Parathyroid adenoma (tissue), 2 donors: ENCODE data around the gene TMEM242.

ENCODE experiments used
- H2AFZ ChIP-seq: fragments of 300-600 bp; sonication (generic); one replicate; pipeline ENCODE4 v1.7.0; 2017; ENCODE audit warnings: antibody characterized with exemption, mild to moderate bottlenecking
- H3K27ac ChIP-seq: fragments of 300-600 bp; sonication (generic); one replicate; pipeline ENCODE4 v1.7.0; 2017
- H3K27me3 ChIP-seq: fragments of 300-600 bp; sonication (generic); one replicate; pipeline ENCODE4 v1.7.0; 2017; ENCODE audit warnings: low read length; ENCODE audit not compliant: control insufficient read depth, insufficient read depth
- H3K36me3 ChIP-seq: fragments of 300-600 bp; sonication (generic); one replicate; pipeline ENCODE4 v1.7.0; 2017; ENCODE audit warnings: low read length; ENCODE audit not compliant: control insufficient read depth, insufficient read depth
- H3K4me1 ChIP-seq: fragments of 300-600 bp; sonication (generic); one replicate; pipeline ENCODE4 v1.7.0; 2017; ENCODE audit warnings: control low read depth
- H3K4me2 ChIP-seq: fragments of 300-600 bp; sonication (generic); one replicate; pipeline ENCODE4 v1.7.0; 2017; ENCODE audit warnings: low read length
- H3K4me3 ChIP-seq: fragments of 300-600 bp; sonication (generic); one replicate; pipeline ENCODE4 v1.7.0; 2017; ENCODE audit warnings: low read depth, low read length
- H3K79me2 ChIP-seq: fragments of 300-600 bp; sonication (generic); one replicate; pipeline ENCODE4 v1.7.0; 2017; ENCODE audit warnings: control low read depth
- H3K9ac ChIP-seq: fragments of 300-600 bp; sonication (generic); one replicate; pipeline ENCODE4 v1.7.0; 2017; ENCODE audit warnings: mild to moderate bottlenecking
- H3K9me3 ChIP-seq: fragments of 300-600 bp; sonication (generic); one replicate; pipeline ENCODE4 v1.7.0; 2017; ENCODE audit warnings: low read length; ENCODE audit not compliant: control insufficient read depth
- CTCF ChIP-seq: fragments of 300-600 bp; sonication (generic); IDR thresholded peaks from one replicate; pipeline ENCODE4 v1.7.0; 2017; ENCODE audit warnings: antibody characterized with exemption, mild to moderate bottlenecking
- donor health status: primary hyperparathyroidism.

Gene TMEM242

GRCh38 chr6:157268396-157268795, 54.9 kb downstream of the TMEM242 start:
- H3K36me3 ChIP-seq, result no peaks in the 10 kb centered on the region
- no peak overlapping the region for H3K4me3 ChIP-seq
- H3K4me1 ChIP-seq, result no peaks in the 10 kb centered on the region
- peak overlapping the region; percentile 18 for H3K27ac ChIP-seq
- H3K9ac ChIP-seq, result no peak overlapping the region
- no peaks in the 10 kb centered on the region for H3K79me2 ChIP-seq
- H2AFZ ChIP-seq, result no peak overlapping the region
- H3K4me2 ChIP-seq, result no peak overlapping the region
- H3K9me3 ChIP-seq, result no peaks in the 10 kb centered on the region
- TF ChIP-seq CTCF, result no peak
- no peaks in the 10 kb centered on the region for H3K27me3 ChIP-seq

- no peak overlapping the region for H3K9ac ChIP-seq
- H3K4me1 ChIP-seq, result no peaks in the 10 kb centered on the region
- H3K4me2 ChIP-seq, result no peak overlapping the region
Measured at GRCh38 chr6:157267654-157268053, 55.7 kb downstream of the TMEM242 start.

GRCh38 chr6:157267109-157267611, 56.2 kb downstream of the TMEM242 start:
- Histone ChIP-seq H3K36me3 (no peaks in the 10 kb centered on the region), H3K4me1 (no peaks in the 10 kb centered on the region), H3K27ac (no peak overlapping the region), H3K9me3 (no peaks in the 10 kb centered on the region), H3K79me2 (no peaks in the 10 kb centered on the region), H3K27me3 (no peaks in the 10 kb centered on the region), H2AFZ (no peak overlapping the region), H3K4me2 (no peak overlapping the region), H3K4me3 (no peak overlapping the region), H3K9ac (no peak overlapping the region)
- no peak for TF ChIP-seq CTCF

More at GRCh38 chr6:157267654-157268053, 55.7 kb downstream of the TMEM242 start:
- no peaks in the 10 kb centered on the region for H3K36me3 ChIP-seq
- no peak overlapping the region for H2AFZ ChIP-seq
- no peaks in the 10 kb centered on the region for H3K79me2 ChIP-seq
- no peak for TF ChIP-seq CTCF
- no peak overlapping the region for H3K27ac ChIP-seq
- H3K9me3 ChIP-seq, result no peaks in the 10 kb centered on the region
- H3K4me3 ChIP-seq, result no peak overlapping the region
- H3K27me3 ChIP-seq, result no peaks in the 10 kb centered on the region

DNA sequence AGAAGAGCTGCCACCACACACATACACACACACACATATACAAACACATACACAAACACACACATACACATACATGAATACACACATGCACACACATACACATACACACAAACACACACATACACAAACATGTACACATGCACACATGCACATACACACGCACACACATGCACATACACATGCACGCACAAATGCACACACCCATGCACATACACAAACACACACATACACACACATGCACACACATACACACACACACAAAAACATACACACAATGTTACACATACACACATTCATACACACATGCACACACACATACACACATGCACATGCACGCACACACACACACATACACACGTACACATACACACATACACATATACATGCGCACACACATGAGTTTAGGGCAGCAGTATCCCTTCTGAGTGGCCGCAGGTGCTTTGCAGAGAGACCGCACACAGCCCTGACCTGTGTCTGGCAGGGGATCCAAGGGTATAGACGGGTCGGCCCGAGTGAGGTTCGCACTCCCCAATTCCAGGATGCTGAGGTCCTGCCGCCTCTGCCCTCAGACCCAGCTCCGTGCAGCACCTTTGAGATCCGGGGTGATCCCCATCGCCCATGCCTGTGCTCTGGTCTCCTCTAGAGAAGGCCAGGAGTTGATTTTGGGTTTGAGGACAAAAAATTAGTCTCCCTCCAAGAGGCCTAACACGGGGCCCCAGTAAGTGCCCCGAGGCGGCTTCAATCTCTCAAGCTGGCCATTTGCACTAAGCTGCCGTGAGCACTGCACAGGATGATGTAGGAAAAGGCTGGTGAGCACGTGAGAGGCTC, 56.8 kb downstream of the TMEM242 start:
- no peak overlapping the region for H3K4me2 ChIP-seq
- no peaks in the 10 kb centered on the region for H3K79me2 ChIP-seq
- H3K36me3 ChIP-seq, result no peaks in the 10 kb centered on the region
- H3K4me3 ChIP-seq, result no peak overlapping the region
- no peaks in the 10 kb centered on the region for H3K4me1 ChIP-seq
- H2AFZ ChIP-seq, result no peak overlapping the region
- no peak for TF ChIP-seq CTCF
- no peak overlapping the region for H3K27ac ChIP-seq
- H3K9me3 ChIP-seq, result no peaks in the 10 kb centered on the region
- no peak overlapping the region for H3K9ac ChIP-seq
- H3K27me3 ChIP-seq, result no peaks in the 10 kb centered on the region

DNA sequence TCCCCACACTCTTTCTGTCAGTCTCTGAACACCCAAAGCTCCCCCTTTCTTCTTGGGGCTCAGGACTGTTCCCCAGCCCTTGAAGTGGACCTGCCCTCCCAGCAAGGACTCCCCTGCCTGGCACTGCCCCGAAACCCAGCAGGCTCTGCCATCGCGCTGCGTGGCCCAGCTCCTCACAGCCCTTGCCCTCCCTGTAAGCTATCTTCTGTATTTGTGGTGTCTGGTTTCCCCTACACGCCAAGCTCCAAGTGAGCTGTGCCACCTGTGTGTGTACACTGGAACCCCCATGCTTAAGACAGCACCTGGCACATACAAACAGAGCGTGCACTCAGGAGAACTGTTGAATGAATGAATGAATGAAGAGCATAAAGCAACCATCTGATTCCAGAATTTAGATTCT, 57.7 kb downstream of the TMEM242 start:
- Histone ChIP-seq H3K27me3 (no peaks in the 10 kb centered on the region), H3K27ac (no peak overlapping the region), H3K79me2 (no peaks in the 10 kb centered on the region), H3K36me3 (no peaks in the 10 kb centered on the region), H3K4me3 (no peak overlapping the region), H2AFZ (no peak overlapping the region), H3K9me3 (no peaks in the 10 kb centered on the region), H3K4me1 (no peaks in the 10 kb centered on the region), H3K4me2 (no peak overlapping the region), H3K9ac (no peak overlapping the region)
- TF ChIP-seq CTCF, result no peak
